HG02763 (cell line): ENCODE results near the gene TM4SF1.
"Not testable (repeated sequence)": the region's sequence is repeated elsewhere in the genome, so short reads cannot be mapped to it uniquely, and the experiment has no call there.

Experiments
- ATAC-seq: cut with Tn5 transposase; IDR thresholded peaks from one replicate; pipeline ENCODE4 v1.9.1; 2021; ENCODE audit warnings: mild to moderate bottlenecking, moderate library complexity; ENCODE audit not compliant: unreplicated experiment

TM4SF1 gene

DNA sequence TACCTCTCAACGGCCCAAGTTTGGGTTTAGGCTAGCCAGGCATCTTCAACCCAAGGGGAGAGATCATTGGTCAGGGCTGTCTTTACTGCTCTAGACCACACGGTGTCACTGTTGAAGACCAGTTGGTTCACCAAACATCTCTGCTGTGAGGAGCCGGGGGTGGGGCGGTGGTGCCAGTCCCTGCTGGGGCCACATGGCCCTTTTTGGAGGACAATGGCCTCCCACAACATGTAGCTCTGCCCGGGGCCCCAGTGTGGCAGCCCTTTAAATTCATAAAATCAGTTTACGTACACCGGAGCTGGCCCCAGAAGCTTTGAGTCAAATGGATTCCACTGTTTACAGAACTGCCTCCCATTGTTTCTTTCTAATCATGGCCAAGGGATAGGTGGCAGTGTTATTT, 24.9 kb downstream of the TM4SF1 start:
- peak; percentile 74 for ATAC-seq

DNA sequence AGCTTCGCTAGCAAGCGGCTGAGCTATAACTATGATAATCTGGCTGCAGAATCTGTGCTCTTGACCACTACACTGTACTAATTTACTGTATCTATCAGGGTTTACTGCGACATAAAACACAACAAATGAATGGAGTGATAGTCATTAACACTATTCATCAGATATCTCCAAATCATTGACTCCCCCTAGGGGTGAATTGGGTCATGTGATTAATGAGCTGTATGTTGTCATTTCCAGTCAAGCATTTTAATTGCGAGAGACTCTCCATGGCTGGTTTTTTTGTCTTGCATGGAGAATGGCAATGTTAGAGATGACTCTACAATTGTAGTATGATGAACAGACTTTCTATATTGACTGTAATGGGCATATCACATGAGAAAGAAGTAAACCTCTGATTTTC, 33.5 kb downstream of the TM4SF1 start:
- ATAC-seq, result no peak

DNA sequence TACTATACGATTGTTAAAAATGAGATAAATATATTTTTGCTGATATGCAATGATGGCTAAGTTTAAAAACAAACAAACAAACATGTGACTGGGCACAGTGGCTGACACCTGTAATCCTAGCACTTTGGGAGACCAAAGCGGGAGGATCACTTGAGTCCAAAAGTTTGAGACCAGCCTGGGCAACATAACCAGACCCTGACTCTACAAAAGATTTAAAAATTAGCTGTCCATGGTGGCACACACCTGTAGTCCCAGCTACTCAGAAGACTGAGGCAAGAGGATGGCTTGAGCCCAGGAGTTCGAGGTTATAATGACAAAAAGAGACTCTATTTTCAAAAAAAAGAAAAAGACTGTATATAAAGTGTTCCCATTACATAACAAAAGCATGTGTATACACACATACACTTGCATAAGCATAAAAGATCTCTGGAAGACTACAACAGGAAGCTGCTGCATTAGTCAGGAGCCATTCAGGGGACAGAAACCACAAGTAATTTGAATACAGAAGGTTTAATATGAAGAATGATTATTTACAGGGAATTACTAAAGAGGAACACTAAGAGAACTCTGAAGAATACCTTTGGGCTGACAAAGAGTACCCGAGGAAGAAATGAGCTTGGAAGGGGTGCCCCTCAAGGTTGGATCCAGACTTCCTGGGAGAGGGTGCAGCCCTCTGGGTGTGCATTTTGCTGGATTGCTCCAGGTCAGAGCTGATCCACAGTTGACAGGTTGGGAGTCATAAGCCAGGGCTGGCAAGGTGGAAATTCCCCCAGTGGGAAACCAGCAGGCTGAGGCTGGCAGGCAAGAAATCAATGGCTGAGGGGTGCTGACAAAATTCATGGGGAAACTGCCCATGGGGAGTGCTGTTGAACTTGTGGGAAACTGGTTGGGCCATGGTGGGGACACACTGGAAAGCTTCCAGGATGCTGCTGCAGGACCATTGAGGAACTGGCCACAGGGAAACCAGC, 34.8 kb downstream of the TM4SF1 start:
- ATAC-seq, result no peak

DNA sequence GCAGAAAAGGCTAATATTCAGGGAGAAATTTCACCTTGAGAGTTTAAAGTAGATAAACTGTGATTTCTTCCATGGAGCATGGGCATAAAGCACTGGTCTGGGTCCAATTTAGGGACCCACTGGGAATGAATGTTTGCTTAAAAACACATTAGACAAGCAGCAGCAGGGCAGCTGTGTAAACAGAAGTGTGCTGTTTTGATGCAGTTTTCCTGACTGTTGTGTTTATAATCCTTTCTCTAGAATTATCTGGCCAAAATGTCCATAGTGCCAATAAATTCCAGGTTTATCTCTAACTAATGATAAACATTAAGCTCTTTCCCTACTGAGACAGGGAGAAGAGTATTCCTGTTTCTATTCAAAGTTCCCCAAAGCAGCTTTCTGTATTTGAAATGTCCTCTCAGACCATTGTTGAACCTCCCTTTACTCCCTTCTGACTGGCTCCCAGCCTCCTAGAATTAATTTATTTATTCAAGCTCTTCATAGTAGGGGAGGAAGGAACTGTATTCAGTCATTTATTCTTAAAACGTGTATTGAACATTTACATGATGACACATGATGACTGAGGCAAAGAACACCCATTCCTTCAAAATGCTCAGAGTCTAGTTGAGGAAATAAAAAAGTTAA, 37.0 kb downstream of the TM4SF1 start:
- ATAC-seq, result no peak

DNA sequence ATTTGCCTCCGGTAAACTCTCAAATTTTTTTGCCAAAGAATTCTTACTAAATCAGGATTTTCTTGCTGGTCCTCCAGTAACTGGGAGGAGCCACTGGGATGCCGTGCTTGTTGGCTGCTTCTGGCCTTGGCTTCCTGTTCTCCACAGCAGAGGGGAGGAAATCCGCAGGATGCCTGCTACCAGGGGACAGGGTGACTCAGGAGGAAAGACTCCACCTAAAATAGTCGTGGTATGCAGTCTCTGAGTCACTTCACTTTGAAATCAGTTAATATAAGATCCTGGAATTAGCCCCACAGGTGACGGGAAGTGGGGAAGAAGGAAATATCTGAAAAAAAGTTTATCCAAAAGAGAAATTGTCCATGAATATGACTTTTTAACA, 37.5 kb downstream of the TM4SF1 start:
- no peak for ATAC-seq

DNA sequence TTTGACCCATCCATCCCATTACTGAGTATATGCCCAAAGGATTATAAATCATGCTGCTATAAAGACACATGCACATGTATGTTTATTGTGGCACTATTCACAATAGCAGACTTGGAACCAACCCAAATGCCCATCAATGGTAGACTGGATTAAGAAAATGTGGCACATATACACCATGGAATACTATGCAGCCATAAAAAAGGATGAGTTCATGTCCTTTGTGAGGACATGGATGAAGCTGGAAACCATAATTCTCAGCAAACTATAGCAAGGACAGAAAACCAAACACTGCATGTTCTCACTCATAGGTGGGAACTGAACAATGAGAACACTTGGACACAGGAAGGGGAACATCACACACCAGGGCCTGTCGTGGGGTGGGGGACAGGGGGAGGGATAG, 40.0 kb downstream of the TM4SF1 start:
- ATAC-seq, result not testable (repeated sequence)

DNA sequence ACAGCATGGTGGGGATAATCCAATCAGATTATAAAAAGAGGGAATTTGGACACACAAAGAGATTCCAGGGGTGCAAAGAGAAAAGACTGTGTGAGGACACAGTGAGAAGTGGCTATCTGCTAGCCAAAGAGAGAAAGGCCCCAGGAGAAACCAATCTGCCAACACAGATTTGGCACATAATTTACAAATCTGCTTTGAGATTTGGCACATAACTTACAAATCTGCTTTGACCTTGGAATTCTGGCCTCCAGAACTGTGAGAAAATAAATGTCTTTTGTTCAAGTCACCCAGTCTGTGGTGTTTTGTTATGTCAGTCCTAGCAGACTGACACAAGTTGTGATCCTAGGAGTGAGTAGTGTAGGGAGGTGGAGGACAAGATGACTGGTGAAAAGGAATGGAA, 40.5 kb downstream of the TM4SF1 start:
- ATAC-seq, result no peak

DNA sequence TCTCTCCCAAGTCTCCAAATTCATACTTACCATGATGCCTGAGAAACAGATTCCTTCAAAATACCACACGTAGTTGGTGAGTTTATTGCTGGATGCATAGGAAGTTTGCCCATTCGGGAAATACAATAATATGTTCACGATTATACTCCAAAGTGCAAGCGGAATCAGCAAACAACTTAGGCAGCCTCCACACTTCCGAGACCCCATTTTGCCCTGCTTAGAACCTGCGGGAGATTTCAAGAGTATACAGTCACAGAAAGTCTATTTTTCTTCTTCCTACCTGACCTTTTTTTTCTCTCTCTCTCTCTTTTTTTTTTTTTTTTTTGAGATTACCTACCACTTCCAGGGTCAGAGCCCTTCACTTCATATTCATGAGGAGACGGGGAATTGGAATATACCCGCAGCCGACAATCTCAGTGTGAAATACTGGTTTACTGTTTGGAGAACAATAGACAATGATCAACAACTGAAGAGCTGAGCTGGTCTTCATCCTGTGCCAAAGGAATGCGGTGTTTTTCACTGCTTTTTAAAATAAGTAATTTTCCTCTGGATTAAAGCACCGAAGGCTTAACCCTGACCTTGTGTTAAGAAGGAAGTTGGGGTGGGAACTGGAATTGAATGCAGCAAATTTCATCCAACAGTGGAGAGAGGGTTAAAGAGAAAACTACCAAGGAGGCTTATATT, 44.1 kb downstream of the TM4SF1 start, which contains the start of gene TM4SF18:
TM4SF18 (minus strand) TSS at position 461 of the 684 bp plus-strand sequence; CDS start at position 207, 254 bp downstream.
- ATAC-seq, result no peak

DNA sequence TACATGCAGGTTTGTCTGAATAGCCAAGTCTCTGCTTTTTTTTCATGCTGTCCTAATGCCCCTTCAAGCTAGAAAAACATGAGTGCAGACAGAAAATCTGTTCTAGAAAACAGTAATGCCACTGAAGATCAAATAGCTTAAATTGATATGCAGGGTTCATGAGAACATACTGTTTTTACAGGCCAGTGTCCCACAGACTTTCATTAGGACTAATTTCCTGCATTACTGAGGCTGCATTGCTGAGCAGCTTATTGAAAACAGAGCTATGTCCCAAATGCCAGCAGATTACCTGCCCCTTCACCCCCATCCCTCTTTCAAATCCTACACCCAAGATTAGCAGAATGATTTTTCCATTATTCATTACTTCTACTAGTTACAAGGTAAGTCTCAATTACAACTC, 44.7 kb downstream of the TM4SF1 start:
- ATAC-seq, result no peak

DNA sequence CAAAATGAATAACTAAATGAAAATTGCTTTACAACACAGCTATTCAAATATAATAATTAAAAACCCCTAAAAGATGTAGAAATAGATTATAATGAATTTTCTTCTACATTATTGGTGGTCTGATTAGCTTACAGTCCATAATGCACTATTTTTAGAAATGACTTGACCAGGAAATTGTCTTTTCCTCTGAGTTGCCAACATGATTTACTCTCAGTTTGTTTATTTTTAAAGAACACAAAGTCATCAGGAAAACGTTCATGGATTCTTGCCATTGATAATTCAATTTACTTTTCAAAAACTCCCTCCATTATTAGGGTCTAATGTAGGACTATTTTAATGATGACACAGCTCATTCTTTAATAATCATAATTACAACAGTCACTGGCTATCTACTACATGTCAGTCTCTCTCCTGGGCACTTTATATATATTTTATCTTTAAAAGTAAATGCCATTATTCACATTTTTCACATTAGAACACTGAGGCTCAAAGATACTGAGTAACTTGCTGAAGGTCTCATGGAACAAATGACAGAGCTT, 45.2 kb downstream of the TM4SF1 start:
- no peak for ATAC-seq

DNA sequence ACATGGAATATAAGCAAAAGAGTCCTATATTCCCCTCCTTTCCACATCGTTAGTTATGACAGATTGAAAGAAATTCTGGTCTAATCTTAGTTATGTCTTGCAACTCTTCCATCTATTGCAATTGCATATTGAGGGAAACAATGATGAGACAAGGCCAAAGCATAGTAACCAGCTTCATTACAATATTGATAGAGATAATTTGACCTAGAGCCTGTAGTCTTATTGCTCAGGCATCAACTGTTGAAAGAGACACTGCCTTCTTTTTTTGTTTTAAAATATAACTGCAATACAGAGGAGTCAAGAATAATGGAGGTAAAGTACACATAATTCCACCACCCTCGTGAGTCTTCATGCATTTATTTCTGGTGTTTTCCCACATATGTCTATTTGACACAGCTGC, 46.1 kb downstream of the TM4SF1 start:
- no peak for ATAC-seq

DNA sequence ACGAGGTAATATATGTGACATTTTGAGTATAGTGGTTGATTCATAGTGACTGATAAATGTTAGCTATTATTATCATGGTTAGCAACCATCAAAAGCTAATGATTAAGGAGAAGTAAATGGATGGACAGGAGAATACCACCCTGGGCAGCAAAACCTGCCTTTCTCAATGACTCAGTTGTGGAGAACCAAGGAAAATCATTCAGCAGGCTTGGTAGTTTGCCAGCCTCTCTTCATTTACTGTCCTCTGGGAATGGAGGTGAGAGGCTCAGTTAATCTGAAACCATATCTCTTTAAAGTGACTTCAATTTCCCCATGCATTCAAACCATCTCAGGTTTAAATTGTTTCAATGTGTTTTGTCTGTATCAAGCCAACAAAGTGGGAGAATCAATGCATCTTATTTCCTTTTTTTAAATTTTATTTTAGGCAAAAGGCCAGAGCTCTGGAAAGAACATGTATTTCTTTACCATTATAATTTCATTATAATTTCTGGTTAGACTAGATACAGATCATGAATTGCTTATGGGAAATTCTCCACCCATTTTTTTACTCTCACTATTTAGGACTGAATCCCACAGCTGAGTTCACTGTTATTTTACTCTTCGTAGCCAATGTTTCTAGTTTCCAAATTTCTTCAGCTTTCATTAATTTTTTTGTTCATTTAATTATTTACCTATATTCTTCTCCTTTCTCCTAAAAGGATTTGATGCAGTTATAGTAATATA, 46.7 kb downstream of the TM4SF1 start:
- ATAC-seq, result no peak

DNA sequence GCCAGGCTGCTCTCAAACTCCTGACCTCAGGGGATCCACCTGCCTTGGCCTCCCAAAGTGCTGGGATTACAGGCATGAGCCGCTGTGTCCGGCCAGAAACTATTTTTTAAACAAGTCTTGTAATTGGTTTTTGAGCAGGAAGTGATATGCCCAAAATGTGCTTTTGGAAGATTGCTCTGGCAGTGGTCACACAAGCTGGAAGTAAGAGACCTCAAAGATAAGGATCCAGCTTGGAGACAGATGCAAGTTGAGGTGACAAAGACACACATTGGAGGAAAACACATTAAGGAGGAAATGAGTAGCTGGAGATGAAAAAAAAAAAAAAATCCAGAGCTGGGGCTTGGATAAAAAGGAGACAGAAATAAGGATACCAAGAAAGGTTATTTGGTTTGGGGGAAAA, 50.3 kb downstream of the TM4SF1 start:
- no peak for ATAC-seq

DNA sequence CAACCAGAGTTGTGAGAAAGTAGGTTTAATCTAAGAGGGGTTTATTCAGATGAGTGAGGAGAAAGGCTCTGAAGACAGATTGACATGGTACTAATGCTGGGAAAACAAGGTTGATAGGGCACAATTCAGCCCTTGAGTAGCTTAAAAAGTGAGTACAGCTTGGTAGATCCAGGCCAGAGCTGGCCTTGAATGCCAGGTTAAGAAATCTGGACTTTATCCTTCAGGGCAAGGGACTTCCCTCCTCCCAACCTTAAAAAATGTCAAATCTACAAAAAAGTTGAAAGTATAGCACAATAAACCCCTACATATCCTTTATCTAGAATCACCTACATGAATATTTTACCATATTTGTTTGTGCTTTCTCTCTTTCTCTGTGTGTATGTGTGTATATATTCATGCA, 51.9 kb downstream of the TM4SF1 start:
- no peak for ATAC-seq

DNA sequence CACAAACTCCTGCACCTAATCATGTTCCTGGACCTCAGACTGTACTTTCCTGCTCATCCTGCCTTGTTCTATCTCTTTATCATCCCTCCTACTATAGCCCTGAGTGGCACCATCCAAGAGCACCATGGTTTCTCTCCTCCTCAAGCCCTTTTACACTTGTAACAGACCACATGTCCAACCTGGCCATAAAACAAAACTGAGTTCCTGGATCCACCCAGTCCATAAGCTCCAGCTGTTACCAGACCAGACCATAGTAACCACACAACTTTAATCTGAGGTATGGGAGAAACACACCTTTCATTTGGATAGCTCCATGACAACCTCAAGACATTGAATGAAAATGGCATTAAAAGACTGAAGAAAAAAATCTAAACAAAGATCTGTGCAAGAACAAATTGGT, 53.1 kb downstream of the TM4SF1 start:
- no peak for ATAC-seq

DNA sequence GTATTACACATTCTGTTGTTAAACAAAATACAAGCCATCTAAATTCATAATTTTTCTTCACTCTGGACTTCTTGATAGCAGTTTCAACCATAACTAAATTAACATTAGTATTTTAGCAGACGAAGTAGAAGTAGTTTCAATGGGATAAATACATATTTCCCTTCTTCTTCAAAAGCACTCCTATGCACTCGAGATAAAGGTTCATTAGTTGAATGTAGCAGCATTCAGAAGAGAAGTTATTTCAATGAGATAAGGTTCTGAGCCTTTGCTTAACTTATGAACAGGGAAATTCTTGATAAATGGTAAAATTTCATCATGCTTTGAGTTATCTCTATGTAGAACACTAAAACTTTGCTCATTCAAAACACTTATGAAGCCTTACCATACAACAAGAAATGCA, 55.8 kb downstream of the TM4SF1 start:
- ATAC-seq, result no peak

DNA sequence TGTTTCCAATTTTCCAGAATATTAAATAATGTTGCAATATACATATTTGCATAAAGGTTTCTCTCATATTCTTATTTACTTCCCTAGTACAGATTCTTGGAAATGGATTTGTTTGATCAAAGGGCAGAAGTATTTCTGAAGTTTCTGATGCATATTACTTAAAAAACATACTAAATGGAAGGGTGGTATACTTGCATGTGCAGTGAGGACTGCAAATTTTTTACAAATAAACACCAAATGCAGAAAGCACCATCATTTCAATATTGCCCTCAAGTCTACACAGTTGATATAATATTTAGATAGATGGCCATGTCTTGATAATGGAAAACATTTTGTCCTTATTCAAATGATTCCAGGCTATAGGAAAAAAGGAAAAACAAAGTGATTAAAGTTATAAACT, 56.3 kb downstream of the TM4SF1 start:
- ATAC-seq, result no peak

DNA sequence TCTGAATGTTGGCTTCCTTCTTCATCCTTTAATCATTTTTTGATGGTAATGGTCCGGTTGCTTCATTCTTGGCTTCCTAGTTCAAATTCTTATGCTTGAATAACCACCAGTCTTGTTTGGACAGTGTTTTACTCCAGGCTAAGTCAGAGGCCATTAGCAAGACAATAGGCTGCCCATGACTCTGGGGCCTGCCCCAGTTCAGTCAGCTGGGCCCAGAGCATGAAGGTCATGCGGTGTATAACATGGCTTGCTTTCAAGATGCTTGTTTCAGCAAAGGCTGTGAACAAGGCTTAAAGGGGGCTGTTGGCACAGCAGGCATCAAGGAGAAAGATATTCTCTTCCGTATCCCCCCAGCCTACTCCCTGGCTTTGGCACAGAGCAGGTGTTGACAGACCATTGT, 57.7 kb downstream of the TM4SF1 start:
- no peak for ATAC-seq
